Liver (tissue), 9 donors: ENCODE results near the gene ZFX. TPM values are rescaled to one million over a fixed set of nuclear protein-coding genes. Genes with fewer than 3 reads are reported as not detected.

Source experiments
- DNase-seq: peaks from one replicate; pipeline ENCODE4 v3.0.0-alpha.2; 2017; ENCODE audit warnings: low spot score
- H3K27ac ChIP-seq, 2 donors: one replicate each; pipeline ENCODE4 v1.7.0; 2013; ENCODE audit warnings: inconsistent platforms in 2 of 2, low read length in 2 of 2, control low read depth in 1 of 2, low read depth in 1 of 2, mild to moderate bottlenecking in 1 of 2
- H3K27me3 ChIP-seq, 4 donors: one replicate each; pipeline versions ENCODE4 v1.6.1 to v1.7.0; 2013; ENCODE audit warnings: low read length in 3 of 4, inconsistent platforms in 1 of 4, mild to moderate bottlenecking in 1 of 4, moderate library complexity in 1 of 4; ENCODE audit not compliant: control insufficient read depth in 4 of 4, insufficient read depth in 4 of 4
- H3K36me3 ChIP-seq, 4 donors: one replicate each; pipeline versions ENCODE4 v1.6.1 to v1.7.0; 2013; ENCODE audit warnings: low read length in 3 of 4, mild to moderate bottlenecking in 3 of 4, low read depth in 1 of 4, moderate library complexity in 1 of 4; ENCODE audit not compliant: control insufficient read depth in 4 of 4, insufficient read depth in 3 of 4
- H3K4me1 ChIP-seq, 4 donors: one replicate each; pipeline versions ENCODE4 v1.6.1 to v1.7.0; 2013; ENCODE audit warnings: low read length in 3 of 4, mild to moderate bottlenecking in 3 of 4, moderate library complexity in 1 of 4; ENCODE audit not compliant: control insufficient read depth in 4 of 4, insufficient read depth in 4 of 4
- H3K4me3 ChIP-seq, 3 donors: one replicate each; pipeline versions ENCODE4 v1.6.1 to v1.7.0; 2013; ENCODE audit warnings: low read length in 3 of 3, control low read depth in 1 of 3, low read depth in 1 of 3, mild to moderate bottlenecking in 1 of 3
- H3K9ac ChIP-seq, 2 donors: one replicate each; pipeline ENCODE4 v1.7.0; 2013; ENCODE audit warnings: low read length in 2 of 2, mild to moderate bottlenecking in 2 of 2, moderate library complexity in 2 of 2, control low read depth in 1 of 2, low read depth in 1 of 2
- H3K9me3 ChIP-seq, 4 donors: one replicate each; pipeline versions ENCODE4 v1.6.1 to v1.7.0; 2013; ENCODE audit warnings: low read length in 3 of 4; ENCODE audit not compliant: control insufficient read depth in 4 of 4
- ATF3 ChIP-seq: IDR thresholded peaks from 2 replicates; pipeline ENCODE4 v1.6.1; 2016; ENCODE audit warnings: antibody characterized with exemption
- CTCF ChIP-seq: fragments of 150-350 bp; IDR thresholded peaks from 2 replicates; pipeline ENCODE4 v1.5.1; 2017; ENCODE audit warnings: improper control_type of control experiment, low read depth, low read length; ENCODE audit not compliant: missing input control
- EGR1 ChIP-seq, 2 donors: IDR thresholded peaks; 2 replicates each; pipeline ENCODE4 v1.6.1; 2016 to 2018; ENCODE audit warnings: antibody characterized with exemption in 2 of 2, low read depth in 2 of 2
- FOXA1 ChIP-seq: IDR thresholded peaks from 2 replicates; pipeline ENCODE4 v1.6.1; 2016; ENCODE audit warnings: antibody characterized with exemption
- FOXA2 ChIP-seq: IDR thresholded peaks from 2 replicates; pipeline ENCODE4 v1.6.1; 2016; ENCODE audit warnings: antibody characterized with exemption
- GABPA ChIP-seq, 2 donors: IDR thresholded peaks in 1 of 2; conservative IDR thresholded peaks in 1 of 2; 2 replicates each; pipeline ENCODE4 v1.6.1; 2016; ENCODE audit warnings: antibody characterized with exemption in 2 of 2, mild to moderate bottlenecking in 1 of 2, moderate library complexity in 1 of 2
- HNF4A ChIP-seq, 2 donors: conservative IDR thresholded peaks; 2 replicates each; pipeline ENCODE4 v1.6.1; 2016; ENCODE audit warnings: antibody characterized with exemption in 2 of 2, mild to moderate bottlenecking in 2 of 2
- HNF4G ChIP-seq: IDR thresholded peaks from 2 replicates; pipeline ENCODE4 v1.6.1; 2016; ENCODE audit warnings: antibody characterized with exemption
- MAX ChIP-seq: IDR thresholded peaks from 2 replicates; pipeline ENCODE4 v1.6.1; 2016; ENCODE audit warnings: antibody characterized with exemption
- NR2F2 ChIP-seq: IDR thresholded peaks from 2 replicates; pipeline ENCODE4 v1.6.1; 2016; ENCODE audit warnings: antibody characterized with exemption
- RAD21 ChIP-seq, 2 donors: IDR thresholded peaks; 2 replicates each; pipeline ENCODE4 v1.6.1; 2016; ENCODE audit warnings: antibody characterized with exemption in 2 of 2, mild to moderate bottlenecking in 2 of 2
- REST ChIP-seq: IDR thresholded peaks from 2 replicates; pipeline ENCODE4 v1.6.1; 2016; ENCODE audit warnings: antibody characterized with exemption, mild to moderate bottlenecking
- RXRA ChIP-seq, 2 donors: IDR thresholded peaks; 2 replicates each; pipeline ENCODE4 v1.6.1; 2017 to 2018; ENCODE audit warnings: antibody characterized with exemption in 2 of 2, mild to moderate bottlenecking in 1 of 2
- TAF1 ChIP-seq: conservative IDR thresholded peaks from 2 replicates; pipeline ENCODE4 v1.6.1; 2016; ENCODE audit warnings: antibody characterized with exemption, mild to moderate bottlenecking
- YY1 ChIP-seq: IDR thresholded peaks from 2 replicates; pipeline ENCODE4 v1.6.1; 2016; ENCODE audit warnings: antibody characterized with exemption, mild to moderate bottlenecking
- ZBTB33 ChIP-seq: IDR thresholded peaks from 2 replicates; pipeline ENCODE4 v1.6.1; 2016; ENCODE audit warnings: antibody characterized with exemption
- WGBS: extraction: QIAGEN DNeasy Blood & Tissue Kit; methylation state at CpG from one replicate; pipeline ENCODE4 v1.1.7; 2013; 5-methylcytosine and 5-hydroxymethylcytosine counted together
- polyA plus RNA-seq, 2 donors: library from polyadenylated mRNA; stranded (reverse) in 1 of 2; unstranded in 1 of 2; fragments of 200-250 nt in 1 of 2; fragments of >200 nt in 1 of 2; fragmentation: Nextera tagmentation in 1 of 2; extraction: Ambion mirVana in 1 of 2; gene quantifications; one replicate each; pipeline versions ENCODE4 v1.2.1 to v1.2.3, GENCODE V29; 2013 to 2015
- total RNA-seq, 2 donors: library from RNA; depleted of rRNA; stranded (reverse); fragments of >200 nt; gene quantifications; one replicate each; pipeline ENCODE4 v1.2.3, GENCODE V29; 2014
- donor health status: healthy.
- donor health status: healthy.
- donor health status: healthy.
- donor health status: healthy.
- donor health status: healthy.

Gene ZFX
- total and polyA plus RNA-seq, 4 donors = 3.8 to 50.0 (median 19.0) TPM

- no peak for DNase-seq
- no peaks in the 10 kb centered on the region for H3K36me3 ChIP-seq
- no peaks in the 10 kb centered on the region for H3K9me3 ChIP-seq
- 78% methylated on average over 2 of the region's 2 CpGs for WGBS
- H3K27ac ChIP-seq = no peak overlapping the region
- H3K4me3 ChIP-seq = no peak overlapping the region
- TF ChIP-seq TAF1 (no peak), RXRA (IDR thresholded peaks at IDR 0.05) (no peak), ZBTB33 (no peak), EGR1 (IDR thresholded peaks at IDR 0.05; ENCODE audit: low read depth in 2 of 2) (no peak), RAD21 (IDR thresholded peaks at IDR 0.05) (no peak), YY1 (no peak), NR2F2 (no peak), ATF3 (no peak), HNF4G (no peak), FOXA2 (no peak), HNF4A (conservative IDR thresholded peaks at IDR 0.05) (no peak), MAX (no peak), FOXA1 (no peak), REST (no peak), GABPA (IDR thresholded peaks at IDR 0.05 in 1 of 2, conservative IDR thresholded peaks at IDR 0.05 in 1 of 2) (no peak), CTCF (no peak)
- no peaks in the 10 kb centered on the region for H3K4me1 ChIP-seq
- H3K27me3 ChIP-seq = no peaks in the 10 kb centered on the region
- no peak overlapping the region for H3K9ac ChIP-seq
Observed at GRCh38 chrX:24110069-24110468, 39.5 kb upstream of the ZFX start.

- Histone ChIP-seq H3K27me3 (no peaks in the 10 kb centered on the region), H3K4me1 (no peaks in the 10 kb centered on the region), H3K9me3 (no peaks in the 10 kb centered on the region), H3K27ac (no peak overlapping the region), H3K4me3 (no peak overlapping the region), H3K36me3 (no peaks in the 10 kb centered on the region), H3K9ac (no peak overlapping the region)
- DNase-seq = no peak
- TF ChIP-seq RXRA (IDR thresholded peaks at IDR 0.05) (no peak), HNF4A (conservative IDR thresholded peaks at IDR 0.05) (no peak), GABPA (IDR thresholded peaks at IDR 0.05 in 1 of 2, conservative IDR thresholded peaks at IDR 0.05 in 1 of 2) (no peak), ZBTB33 (no peak), REST (no peak), MAX (no peak)
- WGBS = 93% methylated on average over 2 of the region's 2 CpGs
Observed at GRCh38 chrX:24113181-24113580, 36.3 kb upstream of the ZFX start.
